NCI-H1105 (cell line): ENCODE measurements around the gene LSP1.

ENCODE experiments used
- DNase-seq: peaks from one replicate; lab custom pipeline; 2025; lab: John Stamatoyannopoulos, UW

The LSP1 gene

GRCh38 chr11:1917523-1918435 lies 64.9 kb downstream of the LSP1 start:
- DNase-seq = no peak

- no peak for DNase-seq
These were observed 65.8 kb downstream of the LSP1 start for GRCh38 chr11:1918436-1919315.

- no peak for DNase-seq
These were observed 66.7 kb downstream of the LSP1 start, which contains the start of gene TNNT3 for GRCh38 chr11:1919391-1920127. TNNT3 (plus strand) TSS chr11:1919703; CDS start chr11:1922875, 3,172 bp downstream.

GRCh38 chr11:1920128-1920908 lies 67.4 kb downstream of the LSP1 start:
- no peak for DNase-seq

- DNase-seq = no peak
These were observed 68.2 kb downstream of the LSP1 start for GRCh38 chr11:1920909-1921573.

- no peak for DNase-seq
These were observed 68.8 kb downstream of the LSP1 start for GRCh38 chr11:1921574-1922141.

GRCh38 chr11:1922481-1923081 lies 69.7 kb downstream of the LSP1 start:
- DNase-seq = no peak

GRCh38 chr11:1923201-1923956 lies 70.5 kb downstream of the LSP1 start:
- no peak for DNase-seq

GRCh38 chr11:1924181-1924580 lies 71.3 kb downstream of the LSP1 start:
- no peak for DNase-seq

GRCh38 chr11:1924646-1925372 lies 71.9 kb downstream of the LSP1 start:
- DNase-seq = no peak

- no peak for DNase-seq
These were observed 72.7 kb downstream of the LSP1 start for GRCh38 chr11:1925373-1926155.

- no peak for DNase-seq
These were observed 73.5 kb downstream of the LSP1 start for GRCh38 chr11:1926156-1927025.

- no peak for DNase-seq
These were observed 74.4 kb downstream of the LSP1 start for GRCh38 chr11:1927026-1927847.

GRCh38 chr11:1927848-1928469 lies 75.1 kb downstream of the LSP1 start:
- no peak for DNase-seq

GRCh38 chr11:1928470-1928890 lies 75.6 kb downstream of the LSP1 start:
- DNase-seq = no peak
